GM08714 (cell line): ENCODE results near the gene TMPRSS6.

Experiments used
- H3K4me3 ChIP-seq: fragments of 200-500 bp; sonication (Bioruptor generic); 2 replicates; pipeline ENCODE4 v1.5.1; 2014; ENCODE audit warnings: mild to moderate bottlenecking, low read length, inconsistent platforms
- ZNF274 ChIP-seq: IDR thresholded peaks from 2 replicates; pipeline ENCODE4 v1.6.1; 2012; ENCODE audit warnings: mild to moderate bottlenecking, low read depth, low read length

TMPRSS6 gene

GRCh38 chr22:37015587-37015878, 94.0 kb downstream of the TMPRSS6 start:
- H3K4me3 ChIP-seq = no peak overlapping the region
- no peak for TF ChIP-seq ZNF274
